Mucosa of rectum (tissue), 2 donors: Measurements from ENCODE around the gene C1QTNF2.

Experiments used
- H3K27ac ChIP-seq, 2 donors: one replicate each; pipeline ENCODE4 v1.7.0; 2013; ENCODE audit warnings: inconsistent platforms in 2 of 2, low read depth in 2 of 2, low read length in 2 of 2
- H3K27me3 ChIP-seq, 2 donors: one replicate each; pipeline ENCODE4 v1.7.0; 2013; ENCODE audit warnings: low read length in 2 of 2; ENCODE audit not compliant: control insufficient read depth in 2 of 2, insufficient read depth in 2 of 2
- H3K36me3 ChIP-seq, 2 donors: one replicate each; pipeline ENCODE4 v1.7.0; 2013; ENCODE audit warnings: low read length in 2 of 2; ENCODE audit not compliant: control insufficient read depth in 2 of 2, insufficient read depth in 2 of 2
- H3K4me1 ChIP-seq, 2 donors: one replicate each; pipeline ENCODE4 v1.7.0; 2013; ENCODE audit warnings: low read length in 2 of 2, mild to moderate bottlenecking in 1 of 2; ENCODE audit not compliant: control insufficient read depth in 2 of 2, insufficient read depth in 2 of 2
- H3K4me3 ChIP-seq, 2 donors: one replicate each; pipeline ENCODE4 v1.7.0; 2013; ENCODE audit warnings: low read length in 2 of 2
- H3K9ac ChIP-seq, 2 donors: one replicate each; pipeline ENCODE4 v1.7.0; 2013; ENCODE audit warnings: low read length in 2 of 2, low read depth in 1 of 2, mild to moderate bottlenecking in 1 of 2
- H3K9me3 ChIP-seq, 2 donors: one replicate each; pipeline ENCODE4 v1.7.0; 2013; ENCODE audit warnings: low read length in 2 of 2; ENCODE audit not compliant: control insufficient read depth in 2 of 2
- donor health status: healthy.
- donor health status: Normal muscosa, but diverticular disease.

C1QTNF2 gene

GRCh38 chr5:160369990-160370712, at the start of gene C1QTNF2:
TSS of gene C1QTNF2 (minus strand) at chr5:160370626. CDS start at chr5:160355011, 15,615 bp downstream.
- Histone ChIP-seq H3K4me1 (peaks cover 0 to 3% of the 10 kb centered on the region in 2 donors), H3K9me3 (no peaks in the 10 kb centered on the region), H3K36me3 (no peaks in the 10 kb centered on the region), H3K9ac (peak within 1 kb of the TSS; percentile 4 to 36), H3K4me3 (peak within 1 kb of the TSS; percentile 61 to 75), H3K27ac (peak within 1 kb of the TSS in 1 of 2 donors; percentile 33), H3K27me3 (no peaks in the 10 kb centered on the region)

DNA sequence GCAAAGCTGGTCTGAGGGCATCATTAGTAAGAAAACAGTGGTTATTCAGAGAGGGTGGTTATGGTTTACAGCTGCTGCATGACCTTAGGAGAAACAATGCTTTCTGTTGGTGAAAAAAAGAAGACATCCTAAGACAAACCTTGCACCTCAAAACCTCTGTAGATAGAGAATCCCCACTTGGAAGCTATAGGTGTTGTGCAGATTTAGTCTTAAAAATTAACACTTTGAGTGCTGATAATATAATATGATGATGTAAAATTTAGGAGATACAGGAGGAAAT, 49.8 kb upstream of the C1QTNF2 start:
- Histone ChIP-seq H3K36me3 (no peaks in the 10 kb centered on the region), H3K9me3 (no peaks in the 10 kb centered on the region), H3K4me3 (no peak overlapping the region), H3K27me3 (no peaks in the 10 kb centered on the region), H3K9ac (no peak overlapping the region), H3K27ac (peak overlapping the region in 1 of 2 donors; percentile 90), H3K4me1 (peaks cover 8 to 10% of the 10 kb centered on the region in 2 donors)

- Histone ChIP-seq H3K36me3 (peaks cover 4 to 5% of the 10 kb centered on the region in 2 donors), H3K27me3 (no peaks in the 10 kb centered on the region), H3K9me3 (no peaks in the 10 kb centered on the region), H3K4me1 (peaks cover 8 to 10% of the 10 kb centered on the region in 2 donors), H3K27ac (peak overlapping the region; percentile 89 to 90), H3K9ac (peak overlapping the region; percentile 93 to 97), H3K4me3 (peak overlapping the region; percentile 74 to 96)
These were observed 49.3 kb upstream of the C1QTNF2 start for GRCh38 chr5:160419458-160420330.

DNA sequence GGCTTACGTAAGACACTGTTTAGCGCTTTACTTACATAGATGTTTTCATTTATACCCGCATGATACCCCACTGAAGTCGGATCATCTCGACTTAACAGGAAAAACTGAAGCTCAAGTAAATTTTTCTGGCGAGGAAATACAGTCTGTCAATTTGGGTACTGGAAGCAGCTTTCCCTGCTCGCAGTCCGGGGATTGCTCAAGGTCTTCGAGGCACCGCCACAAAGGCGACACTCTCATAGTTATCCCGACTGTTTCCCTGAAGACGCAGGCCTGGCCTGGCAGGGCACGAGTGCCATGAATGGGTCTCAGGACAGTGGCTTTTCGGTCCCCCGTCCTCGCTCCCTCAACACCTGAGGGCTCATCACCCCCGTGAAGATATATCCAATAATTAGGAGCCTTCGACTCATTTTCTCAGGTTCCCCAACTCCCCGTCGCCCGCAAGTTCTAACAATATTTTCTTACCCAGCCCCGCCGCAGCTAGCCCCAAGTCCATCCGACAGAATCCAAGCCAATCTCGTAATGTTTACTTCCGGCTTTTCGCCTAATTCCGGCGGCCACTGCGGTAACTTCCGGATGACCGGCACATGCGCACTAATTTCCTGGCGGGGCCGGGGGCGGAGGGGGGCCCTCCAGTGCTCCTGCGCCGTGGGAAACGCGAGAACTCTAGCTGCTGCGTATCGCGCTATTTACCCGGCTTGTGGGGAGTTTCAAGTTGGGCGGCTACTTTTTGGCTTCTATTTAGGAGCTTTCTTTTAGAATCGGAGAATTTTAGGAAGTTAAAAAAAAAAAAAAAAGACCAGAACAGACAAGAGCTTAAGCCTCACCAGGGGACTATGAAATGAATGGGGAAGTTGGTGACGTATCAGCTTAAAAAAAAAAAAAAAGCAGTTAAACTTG, 48.4 kb upstream of the C1QTNF2 start, which contains the start of gene SLU7:
SLU7 (minus strand) TSS at position 521 of the 897 bp plus-strand sequence. CDS start 3,787 bp downstream, outside the sequence.
- H3K36me3 ChIP-seq, result peaks cover 6 to 9% of the 10 kb centered on the region in 2 donors
- no peaks in the 10 kb centered on the region for H3K9me3 ChIP-seq
- H3K27ac ChIP-seq, result peak within 1 kb of the TSS; percentile 89 to 90
- H3K27me3 ChIP-seq, result no peaks in the 10 kb centered on the region
- H3K4me1 ChIP-seq, result peaks cover 8 to 10% of the 10 kb centered on the region in 2 donors
- peak within 1 kb of the TSS; percentile 74 to 96 for H3K4me3 ChIP-seq
- peak within 1 kb of the TSS; percentile 93 to 97 for H3K9ac ChIP-seq

- H3K27me3 ChIP-seq, result no peaks in the 10 kb centered on the region
- H3K4me1 ChIP-seq, result peaks cover 3 to 13% of the 10 kb centered on the region in 2 donors
- peak within 1 kb of the TSS; percentile 76 to 86 for H3K4me3 ChIP-seq
- peak within 1 kb of the TSS; percentile 79 to 86 for H3K9ac ChIP-seq
- H3K36me3 ChIP-seq, result peaks cover 23 to 24% of the 10 kb centered on the region in 2 donors
- H3K9me3 ChIP-seq, result no peaks in the 10 kb centered on the region
- H3K27ac ChIP-seq, result peak within 1 kb of the TSS; percentile 89
These were observed 29.3 kb upstream of the C1QTNF2 start, which contains the start of gene FAM200C for GRCh38 chr5:160399402-160400353. TSS of gene FAM200C (minus strand) at chr5:160400054. CDS start at chr5:160395490, 4,564 bp downstream.

- H3K4me3 ChIP-seq, result peak overlapping the region; percentile 76 to 86
- H3K27ac ChIP-seq, result no peak overlapping the region
- peaks cover 3 to 13% of the 10 kb centered on the region in 2 donors for H3K4me1 ChIP-seq
These were observed 28.4 kb upstream of the C1QTNF2 start for GRCh38 chr5:160398806-160399205.

DNA sequence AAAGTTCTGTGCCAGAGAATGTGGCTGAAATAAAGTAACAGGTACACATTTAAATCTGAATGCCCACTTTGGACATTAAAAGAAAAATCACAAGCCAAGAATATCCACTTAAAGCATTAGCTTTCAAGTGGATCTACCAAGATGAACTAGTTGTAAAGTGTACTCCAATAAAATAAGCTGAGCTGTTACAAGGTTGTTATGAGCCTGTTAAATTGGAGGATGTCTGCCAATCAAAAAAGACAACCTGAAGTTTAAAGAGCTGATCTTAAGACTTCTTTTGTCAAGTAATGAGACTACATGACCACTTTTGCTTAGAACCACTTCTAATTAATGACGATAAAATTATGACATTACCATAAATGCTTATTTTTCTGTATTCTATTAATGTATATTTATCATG, 27.1 kb upstream of the C1QTNF2 start:
- Histone ChIP-seq H3K27me3 (no peaks in the 10 kb centered on the region), H3K27ac (no peak overlapping the region), H3K9me3 (no peaks in the 10 kb centered on the region), H3K4me1 (peaks cover 3 to 13% of the 10 kb centered on the region in 2 donors), H3K36me3 (peaks cover 5 to 6% of the 10 kb centered on the region in 2 donors), H3K4me3 (no peak overlapping the region), H3K9ac (no peak overlapping the region)

More at GRCh38 chr5:160398806-160399205, 28.4 kb upstream of the C1QTNF2 start:
- Histone ChIP-seq H3K27me3 (no peaks in the 10 kb centered on the region), H3K9me3 (no peaks in the 10 kb centered on the region), H3K9ac (peak overlapping the region; percentile 79 to 86), H3K36me3 (peaks cover 14 to 15% of the 10 kb centered on the region in 2 donors)

GRCh38 chr5:160395111-160395510, 24.7 kb upstream of the C1QTNF2 start:
- H3K36me3 ChIP-seq, result no peaks in the 10 kb centered on the region
- no peak overlapping the region for H3K27ac ChIP-seq
- H3K4me3 ChIP-seq, result no peak overlapping the region
- no peaks in the 10 kb centered on the region for H3K9me3 ChIP-seq
- peaks cover 3 to 7% of the 10 kb centered on the region in 2 donors for H3K4me1 ChIP-seq
- H3K27me3 ChIP-seq, result no peaks in the 10 kb centered on the region
- no peak overlapping the region for H3K9ac ChIP-seq
